Heart right ventricle (tissue), 16 donors: ENCODE measurements around the gene MACROD2. TPM values are rescaled to one million over a fixed set of nuclear protein-coding genes. Genes with fewer than 3 reads are reported as not detected.

Experiments
- ATAC-seq, 8 donors: fragments of 200-7000 bp; cut with Tn5 transposase; one replicate each; pipeline ENCODE4 v1.9.1; 2020; ENCODE audit warnings: mild to moderate bottlenecking in 8 of 8, moderate library complexity in 8 of 8, moderate number of reproducible peaks in 1 of 8
- DNase-seq, 2 donors: peaks; one replicate each; pipeline ENCODE4 v3.0.0-alpha.2; 2020
- H3K27ac ChIP-seq, 10 donors: fragments of 200-600 bp; sonication (generic) in 2 of 10; one replicate each; pipeline versions ENCODE4 v1.5.0 to v1.8.0; 2020 to 2022; ENCODE audit warnings: mild to moderate bottlenecking in 3 of 10
- H3K27me3 ChIP-seq, 7 donors: fragments of 200-600 bp; one replicate each; pipeline ENCODE4 v1.8.0; 2021 to 2022; ENCODE audit warnings: mild to moderate bottlenecking in 2 of 7
- H3K36me3 ChIP-seq, 9 donors: fragments of 200-600 bp; sonication (generic) in 1 of 9; one replicate each; pipeline versions ENCODE4 v1.5.0 to v1.8.0; 2020 to 2022; ENCODE audit warnings: mild to moderate bottlenecking in 2 of 9
- H3K4me1 ChIP-seq, 9 donors: fragments of 200-600 bp; sonication (generic) in 1 of 9; one replicate each; pipeline versions ENCODE4 v1.5.0 to v1.8.0; 2020 to 2022; ENCODE audit warnings: mild to moderate bottlenecking in 4 of 9
- H3K4me3 ChIP-seq, 10 donors: fragments of 200-600 bp; sonication (generic) in 2 of 10; one replicate each; pipeline versions ENCODE4 v1.5.0 to v1.8.0; 2020 to 2022; ENCODE audit warnings: mild to moderate bottlenecking in 7 of 10, moderate library complexity in 2 of 10
- H3K9me3 ChIP-seq, 11 donors: fragments of 200-600 bp in 10 of 11; sonication (generic) in 2 of 11; one replicate each; pipeline versions ENCODE4 v1.5.0 to v1.8.0; 2013 to 2022; ENCODE audit warnings: mild to moderate bottlenecking in 2 of 11, control low read depth in 1 of 11, moderate library complexity in 1 of 11
- WGBS, 2 donors: extraction: QIAGEN DNeasy Blood & Tissue Kit; methylation state at CpG; one replicate each; pipeline ENCODE4 v1.1.7; 2013; ENCODE audit warnings: inconsistent platforms in 1 of 2; 5-methylcytosine and 5-hydroxymethylcytosine counted together
- intact Hi-C, 10 donors: fragments of 100-400 bp; cut with DNase I; formaldehyde crosslinking; loops; one replicate each; pipeline versions ENCODE4 v1.11.1 to v1.14.2; 2022
- polyA plus RNA-seq, 2 donors: library from polyadenylated mRNA; stranded (reverse); fragments of 200-250 nt; gene quantifications; one replicate each; pipeline ENCODE4 v1.2.3, GENCODE V29; 2013
- total RNA-seq, 10 donors: library from RNA; stranded (reverse); fragmentation: NEBNext Ultra II Directional in 3 of 10; extraction: Animal tissue kit (Norgen Biotek cat#: 25700) in 3 of 10; gene quantifications; one replicate each; pipeline versions ENCODE4 v1.2.1 to v1.2.4, GENCODE V29; 2021 to 2023
- TF ChIP-seq, protein P1 (sequence below), 9 donors: fragments of 200-600 bp; sonication (generic) in 2 of 9; IDR thresholded peaks; one replicate each; pipeline versions ENCODE4 v1.5.0 to v1.8.0; 2021 to 2022; ENCODE audit warnings: antibody characterized with exemption in 9 of 9, mild to moderate bottlenecking in 5 of 9, moderate library complexity in 1 of 9
- donor health status: Arrhythmogenic right ventricular cardiomyopathy.
- donor health status: ischemic (EF 13 %, LVEDD 7.1; RV severe dilation, severe dysfunction).
- donor health status: healthy with polysubstance abuse.
- donor health status: DM: no; HTN: yes; CAD: no.
- donor health status: DM: no; HTN: no; CAD: no.
- donor health status: ischemic (EF 25% LVEDD 6.9; RV normal size, moderate dysfunction).
- donor health status: ischemic (EF 25% LVEDD 5.7; RV mildly dilated, moderate dysfunction).
- donor health status: healthy.
- donor health status: DM: yes; HTN: yes; CAD: no.
- donor health status: Ischemic cardiomyopathy.
- donor health status: ischemic (EF 35%, LVEDD 5.7; RV mildly dilated, moderate dysfunction).
- donor health status: nonischemic (EF 11% LVEDD 7.7; RV severe dilation, severe dysfunction).
- donor health status: DM: yes; HTN: yes; CAD: no.
- donor health status: PGD.
- donor health status: ischemic (EF 29% LVEDD 5.4; RV normal size, mild dysfunction).
- donor health status: nonischemic (EF 23%, LVEDD 6.1; RV moderate dilation, normal function).

MACROD2 gene
- total and polyA plus RNA-seq, 12 donors: 0.28 to 6.4 (median 4.1) TPM

DNA sequence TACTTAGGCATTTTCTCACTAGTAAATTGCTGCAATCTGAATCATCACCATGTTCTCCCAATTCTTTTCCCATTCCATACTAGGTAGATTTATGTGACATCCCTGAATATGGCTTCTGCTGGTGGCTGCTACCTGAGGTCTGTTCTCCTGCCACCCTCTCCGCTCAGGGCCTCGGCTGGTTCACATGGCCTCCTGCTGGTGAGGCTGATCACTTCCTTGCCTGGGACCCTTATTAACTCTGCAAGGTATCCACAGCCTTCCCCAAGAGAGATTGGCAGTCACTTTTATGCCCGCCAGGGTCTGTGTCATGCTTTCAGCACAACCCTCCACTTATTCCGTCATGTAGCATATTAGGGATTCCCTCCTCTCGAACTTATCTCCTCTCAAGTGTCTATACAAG lies 766.6 kb downstream of the MACROD2 start:
- Histone ChIP-seq H3K27ac (no peak overlapping the region), H3K9me3 (no peaks in the 10 kb centered on the region), H3K4me3 (no peak overlapping the region), H3K36me3 (no peaks in the 10 kb centered on the region), H3K4me1 (no peaks in the 10 kb centered on the region), H3K27me3 (no peaks in the 10 kb centered on the region)
- TF ChIP-seq, protein P1, sequence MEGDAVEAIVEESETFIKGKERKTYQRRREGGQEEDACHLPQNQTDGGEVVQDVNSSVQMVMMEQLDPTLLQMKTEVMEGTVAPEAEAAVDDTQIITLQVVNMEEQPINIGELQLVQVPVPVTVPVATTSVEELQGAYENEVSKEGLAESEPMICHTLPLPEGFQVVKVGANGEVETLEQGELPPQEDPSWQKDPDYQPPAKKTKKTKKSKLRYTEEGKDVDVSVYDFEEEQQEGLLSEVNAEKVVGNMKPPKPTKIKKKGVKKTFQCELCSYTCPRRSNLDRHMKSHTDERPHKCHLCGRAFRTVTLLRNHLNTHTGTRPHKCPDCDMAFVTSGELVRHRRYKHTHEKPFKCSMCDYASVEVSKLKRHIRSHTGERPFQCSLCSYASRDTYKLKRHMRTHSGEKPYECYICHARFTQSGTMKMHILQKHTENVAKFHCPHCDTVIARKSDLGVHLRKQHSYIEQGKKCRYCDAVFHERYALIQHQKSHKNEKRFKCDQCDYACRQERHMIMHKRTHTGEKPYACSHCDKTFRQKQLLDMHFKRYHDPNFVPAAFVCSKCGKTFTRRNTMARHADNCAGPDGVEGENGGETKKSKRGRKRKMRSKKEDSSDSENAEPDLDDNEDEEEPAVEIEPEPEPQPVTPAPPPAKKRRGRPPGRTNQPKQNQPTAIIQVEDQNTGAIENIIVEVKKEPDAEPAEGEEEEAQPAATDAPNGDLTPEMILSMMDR (IDR thresholded peaks at IDR 0.05): no peak
- intact Hi-C loops: no loop called here
- no peak for ATAC-seq
- WGBS, 2 donors: 59 to 65% methylated on average over 5 of the region's 5 CpGs
- no peak for DNase-seq

DNA sequence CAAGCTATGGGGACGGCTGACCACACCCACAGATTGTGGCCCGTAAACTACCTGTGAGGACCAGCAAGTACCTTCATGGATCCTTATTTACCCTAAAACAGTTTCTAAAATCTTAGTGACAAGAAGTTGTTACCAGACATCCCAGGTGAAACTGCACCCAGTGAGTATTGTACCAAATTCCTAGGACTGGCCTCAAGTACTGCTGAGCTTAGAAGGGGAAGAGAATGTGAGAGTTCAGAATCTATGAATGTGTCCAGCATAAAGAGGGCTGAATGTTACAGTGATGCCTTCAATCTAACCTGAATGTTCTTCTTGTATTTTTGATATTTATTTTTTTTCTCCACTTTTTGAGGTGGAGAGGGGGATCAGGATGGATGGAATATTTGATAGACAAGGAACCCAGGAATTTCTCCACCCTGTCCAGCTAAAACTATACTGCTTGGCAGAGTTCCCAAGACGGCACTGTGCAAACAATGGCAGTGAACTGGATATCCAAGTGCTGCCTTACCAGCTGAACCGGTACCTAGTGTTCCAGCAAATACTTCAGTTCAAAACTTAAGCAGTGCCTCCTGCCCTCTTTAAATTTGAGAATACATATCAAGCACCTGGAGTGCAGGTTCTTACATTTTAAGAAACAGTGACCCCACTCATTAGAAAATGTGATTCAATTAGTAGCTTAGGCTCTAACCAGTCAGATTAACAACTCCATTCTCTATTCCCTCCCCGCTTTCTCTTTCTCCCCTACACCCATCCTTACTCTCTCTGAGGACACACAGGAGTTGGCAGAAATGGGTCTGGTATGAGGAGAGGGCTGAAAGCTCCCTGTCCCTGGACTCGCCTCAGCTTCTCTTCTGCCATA lies 769.4 kb downstream of the MACROD2 start:
- Histone ChIP-seq H3K27me3 (no peaks in the 10 kb centered on the region), H3K4me3 (no peak overlapping the region), H3K4me1 (no peaks in the 10 kb centered on the region), H3K36me3 (no peaks in the 10 kb centered on the region), H3K9me3 (peaks cover 0 to 6% (median 0%) of the 10 kb centered on the region in 11 donors), H3K27ac (no peak overlapping the region)
- ATAC-seq (no peak), DNase-seq (no peak)
- TF ChIP-seq, protein P1 (IDR thresholded peaks at IDR 0.05): no peak
- 70 to 76% methylated on average over 6 of the region's 6 CpGs for WGBS, 2 donors
- intact Hi-C loops: no loop called here

DNA sequence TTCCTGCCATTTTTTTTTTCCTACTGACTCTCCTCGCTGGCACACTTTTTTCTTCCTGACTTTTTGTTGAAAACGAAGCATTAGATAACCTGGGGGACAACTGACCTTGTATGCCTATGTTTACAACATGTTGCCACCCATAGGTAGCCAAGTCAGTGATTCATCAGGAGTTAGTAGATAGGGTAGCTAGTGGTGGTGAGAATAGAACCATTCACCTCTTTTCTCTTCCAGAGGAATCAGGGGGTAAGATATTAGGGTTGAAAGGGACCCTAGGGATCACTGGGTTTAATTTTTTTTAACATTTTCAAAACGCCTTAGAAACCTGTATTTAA lies 770.0 kb downstream of the MACROD2 start:
- no peaks in the 10 kb centered on the region for H3K4me1 ChIP-seq
- intact Hi-C loops: no loop called here
- H3K9me3 ChIP-seq: peaks cover 0 to 6% (median 0%) of the 10 kb centered on the region in 11 donors
- no peak for ATAC-seq
- TF ChIP-seq, protein P1 (IDR thresholded peaks at IDR 0.05): no peak
- no peak overlapping the region for H3K4me3 ChIP-seq
- H3K27ac ChIP-seq: no peak overlapping the region
- 63 to 82% methylated on average over 3 of the region's 3 CpGs for WGBS, 2 donors
- no peaks in the 10 kb centered on the region for H3K27me3 ChIP-seq
- DNase-seq: no peak
- no peaks in the 10 kb centered on the region for H3K36me3 ChIP-seq

GRCh38 chr20:14773486-14773885 lies 778.2 kb downstream of the MACROD2 start:
- DNase-seq (no peak), ATAC-seq (no peak)
- no peaks in the 10 kb centered on the region for H3K36me3 ChIP-seq
- H3K27me3 ChIP-seq: no peaks in the 10 kb centered on the region
- TF ChIP-seq, protein P1 (IDR thresholded peaks at IDR 0.05): no peak
- H3K4me3 ChIP-seq: no peak overlapping the region
- H3K4me1 ChIP-seq: no peaks in the 10 kb centered on the region
- H3K9me3 ChIP-seq: peaks cover 0 to 7% (median 0%) of the 10 kb centered on the region in 11 donors
- no peak overlapping the region for H3K27ac ChIP-seq
- intact Hi-C loops: no loop called here
